NCI-H446 (cell line): ENCODE measurements around the gene AHNAK.
A peak's percentile ranks its signal among the peaks of the same experiment; 100 is the strongest.
"Not testable (repeated sequence)": the region's sequence is repeated elsewhere in the genome, so short reads cannot be mapped to it uniquely, and the experiment has no call there.

Source experiments
- DNase-seq, 2 experiments: peaks; one replicate each; lab custom pipeline; 2025; lab: John Stamatoyannopoulos, UW

AHNAK gene

DNA sequence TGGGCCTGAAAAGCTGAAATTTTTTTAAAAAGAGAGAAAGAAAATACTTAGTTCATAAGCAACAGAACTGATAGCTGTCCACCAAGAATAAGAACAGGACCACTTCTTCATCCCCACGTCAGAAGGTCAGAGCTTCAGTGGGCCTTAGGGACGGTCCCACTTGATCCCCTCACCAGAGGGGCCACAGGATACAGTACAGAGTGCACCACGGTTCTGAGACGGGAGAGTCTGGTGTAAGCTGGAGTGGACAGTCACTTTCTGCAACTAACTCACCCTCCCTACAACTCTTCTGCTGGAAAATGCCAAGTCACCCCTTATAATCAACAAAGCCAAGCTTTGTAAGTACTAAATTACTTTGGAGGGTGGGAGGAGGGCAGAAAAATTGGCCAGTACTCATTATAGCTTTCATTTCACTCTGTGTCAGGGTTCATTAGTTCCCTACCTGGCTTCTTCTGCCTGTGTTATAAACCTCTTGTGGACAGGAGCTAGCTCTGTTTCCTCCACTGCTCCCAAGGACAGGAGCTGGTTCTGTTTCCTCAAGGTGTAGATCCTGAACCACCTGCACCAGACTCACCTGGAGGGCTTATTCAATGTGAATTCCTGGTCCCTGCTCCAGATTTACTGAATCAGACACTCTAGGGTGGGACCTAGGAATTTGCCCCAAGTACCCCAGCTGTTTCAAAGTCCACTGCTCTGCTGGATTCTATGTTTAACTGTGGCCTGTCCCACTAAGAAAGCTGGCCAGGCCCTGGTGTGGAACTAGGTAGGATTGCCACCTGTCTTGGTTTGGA lies 88.2 kb downstream of the AHNAK start:
- DNase-seq: no peak

- DNase-seq: no peak
These were observed 89.1 kb downstream of the AHNAK start for GRCh38 chr11:62457478-62457877.

DNA sequence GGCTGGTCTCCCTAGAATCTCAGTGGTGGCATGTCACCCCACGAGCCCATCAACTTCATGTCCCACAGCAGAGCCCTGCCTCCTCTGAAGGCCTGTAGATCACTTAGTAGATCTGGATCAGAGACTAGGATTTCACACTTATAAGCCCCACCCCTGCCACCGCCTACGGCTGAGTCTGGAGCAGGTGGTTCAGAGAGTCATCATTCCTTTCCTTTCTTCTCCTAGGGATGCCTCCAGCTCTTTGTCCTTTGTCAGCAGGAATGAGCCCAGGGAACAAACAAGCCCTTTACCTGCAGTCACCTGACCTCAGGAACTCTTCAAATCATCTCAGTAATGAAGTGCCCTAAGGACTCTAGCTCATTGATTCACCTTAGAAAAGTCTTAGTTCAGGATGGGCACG lies 90.0 kb downstream of the AHNAK start:
- no peak for DNase-seq

DNA sequence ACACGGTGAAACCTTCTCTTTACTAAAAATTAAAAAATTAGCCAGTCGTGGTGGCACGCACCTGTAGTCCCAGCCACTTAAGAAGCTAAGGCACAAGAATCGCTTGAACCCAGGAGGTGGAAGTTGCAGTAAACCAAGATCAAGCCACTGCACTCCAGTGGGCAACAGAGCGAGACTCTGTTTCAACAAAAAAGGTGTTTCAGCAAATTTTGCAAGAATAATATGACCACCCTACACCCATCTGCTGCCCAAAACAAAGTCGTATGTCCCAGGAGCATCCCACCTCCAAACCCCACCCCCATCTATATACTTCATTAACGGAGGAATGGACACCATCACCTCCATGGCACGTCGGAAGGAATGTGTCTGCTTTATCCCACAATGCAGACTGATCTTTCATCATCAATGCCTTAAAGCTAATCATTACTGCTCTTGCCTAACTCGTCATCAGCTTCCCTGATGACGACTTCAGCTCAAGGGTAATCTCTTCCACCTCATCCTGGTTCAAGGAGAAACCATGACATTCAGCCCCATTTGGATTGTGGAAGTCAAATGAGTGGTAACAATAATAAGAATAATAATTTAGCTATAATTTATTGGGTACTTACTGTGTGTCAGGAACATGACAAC lies 93.7 kb downstream of the AHNAK start:
- no peak for DNase-seq

GRCh38 chr11:62452261-62452660 lies 94.3 kb downstream of the AHNAK start:
- no peak for DNase-seq

- DNase-seq: no peak
These were observed 95.4 kb downstream of the AHNAK start for GRCh38 chr11:62451241-62451621.

GRCh38 chr11:62450543-62451240 lies 95.9 kb downstream of the AHNAK start:
- DNase-seq: no peak

DNA sequence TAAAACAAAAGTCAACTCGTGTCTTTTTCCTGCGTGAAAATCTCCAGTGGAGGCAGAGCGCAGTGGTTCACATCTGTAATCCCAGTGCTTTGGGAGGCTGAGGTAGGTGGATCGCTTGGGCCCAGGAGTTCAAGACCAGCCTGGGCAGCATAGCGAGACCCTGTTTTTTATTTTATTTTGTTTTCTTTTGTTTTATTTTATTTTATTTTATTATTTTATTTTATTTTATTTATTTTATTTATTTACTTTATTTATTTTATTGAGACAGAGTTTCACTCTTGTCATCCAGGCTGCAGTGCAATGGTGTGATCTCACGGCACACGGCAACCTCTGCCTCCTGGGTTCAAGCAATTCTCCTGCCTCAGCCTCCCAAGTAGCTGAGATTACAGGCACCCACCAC lies 96.7 kb downstream of the AHNAK start:
- not testable (repeated sequence) for DNase-seq

- no peak for DNase-seq
These were observed 97.2 kb downstream of the AHNAK start for GRCh38 chr11:62449451-62449851.

- no peak for DNase-seq
These were observed 100.5 kb downstream of the AHNAK start for GRCh38 chr11:62446091-62446490.

GRCh38 chr11:62445314-62445740 lies 101.3 kb downstream of the AHNAK start:
- peak; percentile 60 to 75 for DNase-seq

DNA sequence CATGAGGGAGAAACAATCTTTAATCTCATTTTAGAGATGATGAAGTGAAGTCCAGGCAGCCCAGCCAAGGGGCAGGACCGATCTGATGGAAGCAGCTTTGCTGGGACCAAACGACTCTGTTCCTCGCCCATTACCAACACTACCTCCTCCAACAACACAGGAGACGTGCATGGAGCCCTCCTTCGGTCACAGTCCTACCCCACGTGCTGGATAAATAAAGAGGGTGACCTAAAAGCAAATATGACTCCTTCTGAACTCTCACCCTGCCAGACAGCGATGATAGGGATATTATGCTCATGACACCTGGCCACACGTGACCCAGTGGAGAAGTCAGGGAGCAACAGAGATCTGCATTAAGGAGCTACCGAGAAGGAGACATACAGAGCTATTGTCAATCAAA lies 101.8 kb downstream of the AHNAK start:
- DNase-seq: no peak

GRCh38 chr11:62444236-62444833 lies 102.3 kb downstream of the AHNAK start:
- DNase-seq: peak; percentile 20 to 57

DNA sequence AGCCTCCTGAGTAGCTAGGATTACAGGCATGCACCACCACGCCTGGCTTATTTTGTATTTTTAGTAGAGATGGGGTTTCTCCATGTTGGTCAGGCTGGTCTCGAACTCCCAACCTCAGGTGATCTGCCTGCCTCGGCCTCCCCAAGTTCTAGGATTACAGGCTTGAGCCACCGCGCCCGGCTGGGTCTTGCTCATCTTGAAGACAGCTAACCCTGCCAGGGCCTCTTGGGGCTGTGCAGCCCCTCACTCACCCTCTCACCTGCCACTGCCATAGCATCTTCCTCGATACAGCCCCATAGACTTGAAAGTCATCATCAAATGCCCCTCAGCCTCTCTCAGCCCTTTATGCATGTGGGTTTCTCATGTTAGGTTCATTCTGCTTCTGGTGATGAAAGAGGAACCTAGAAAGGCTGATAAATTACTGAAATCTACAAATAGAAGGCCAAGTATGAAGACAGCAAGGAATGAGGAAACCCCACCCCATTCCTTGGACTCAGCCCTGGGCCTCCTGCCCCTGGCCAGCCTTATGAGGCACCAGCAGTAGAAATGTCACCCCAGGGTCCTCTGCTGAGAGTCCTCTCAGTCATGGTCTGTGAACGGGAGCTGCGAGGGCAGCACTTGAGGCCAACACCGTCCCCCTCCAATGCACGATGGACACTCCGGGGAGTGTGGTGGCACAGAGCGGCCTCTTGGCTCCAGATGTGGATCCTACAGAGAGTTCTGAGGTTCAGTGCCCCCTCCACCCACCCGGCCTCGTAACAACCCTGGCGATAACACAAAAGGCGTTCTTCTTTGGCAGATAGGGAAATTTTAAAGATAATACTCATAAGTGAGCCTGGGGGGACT lies 103.0 kb downstream of the AHNAK start:
- no peak for DNase-seq

DNA sequence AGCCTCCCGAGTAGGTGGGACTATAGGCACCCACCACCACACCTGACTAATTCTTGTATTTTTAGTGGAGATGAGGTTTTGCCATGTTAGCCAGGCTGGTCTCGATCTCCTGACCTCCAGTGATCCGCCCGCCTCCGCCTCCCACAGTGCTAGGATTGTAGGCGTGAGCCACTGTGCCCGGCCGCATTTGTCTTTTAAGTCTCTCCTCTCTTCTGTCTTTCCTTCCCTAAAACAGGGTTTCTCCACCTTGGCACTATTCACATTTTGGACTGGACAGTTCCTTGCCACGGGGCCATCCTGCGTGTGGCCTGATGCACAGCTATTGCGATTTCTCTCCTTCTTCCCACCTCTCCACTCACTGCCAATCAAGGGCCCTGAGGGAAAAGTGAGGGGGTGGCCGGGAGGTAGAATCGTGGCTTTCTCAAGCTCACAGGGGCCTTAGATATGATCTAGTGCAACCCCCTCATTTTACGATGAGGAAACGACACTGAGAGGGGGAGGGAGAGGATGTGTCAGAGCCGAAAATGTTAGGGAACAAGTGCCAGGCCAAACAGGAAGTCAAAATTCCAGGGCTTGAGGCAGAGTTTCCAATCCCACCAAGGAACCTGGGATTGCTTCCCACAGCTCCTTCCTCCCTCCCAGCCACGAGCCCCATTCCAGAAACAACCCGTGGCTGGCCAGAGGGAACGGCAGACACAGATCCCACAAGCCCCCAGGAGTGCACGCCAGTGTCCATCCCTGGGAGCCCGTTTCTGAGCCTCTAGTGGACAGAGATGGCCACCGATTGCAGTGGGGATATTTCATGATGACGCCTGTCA lies 106.6 kb downstream of the AHNAK start:
- no peak for DNase-seq

- DNase-seq: no peak
These were observed 108.0 kb downstream of the AHNAK start for GRCh38 chr11:62438641-62439040.

GRCh38 chr11:62437616-62438015 lies 109.0 kb downstream of the AHNAK start:
- no peak for DNase-seq

- no peak for DNase-seq
These were observed 110.6 kb downstream of the AHNAK start for GRCh38 chr11:62435846-62436660.

DNA sequence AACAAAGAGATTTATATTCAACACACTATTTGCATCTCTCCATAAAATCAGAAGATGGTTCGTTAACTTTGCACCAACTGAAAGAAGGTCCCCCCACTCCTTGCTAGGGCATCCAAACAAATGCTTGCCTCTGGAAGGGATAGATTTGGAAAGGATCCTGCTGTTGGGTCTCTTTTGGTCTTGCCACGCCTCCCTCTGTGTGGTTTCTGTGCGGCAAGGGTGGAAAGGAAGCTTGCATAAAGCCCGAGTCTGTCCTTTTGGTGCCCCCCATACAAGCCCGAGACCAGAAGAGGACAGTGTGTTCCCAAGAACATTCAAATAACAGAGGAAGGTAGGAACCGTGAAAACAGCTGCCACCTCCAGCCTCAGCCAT lies 112.7 kb downstream of the AHNAK start:
- DNase-seq: no peak
